Vagina (tissue), 2 donors: ENCODE data around the gene RAPGEF5.

Experiments used
- CTCF ChIP-seq, 3 experiments: fragments of 450-650 bp in 2 of 3; fragments of 200-600 bp in 1 of 3; sonication (generic) in 1 of 3; IDR thresholded peaks; one replicate each; pipeline ENCODE4 v1.5.1; 2017 to 2019; ENCODE audit warnings: antibody characterized with exemption in 3 of 3, mild to moderate bottlenecking in 2 of 3, moderate library complexity in 2 of 3
- POLR2AphosphoS5 ChIP-seq, 2 donors: sonication (generic); formaldehyde crosslinking; IDR thresholded peaks; one replicate each; pipeline ENCODE4 v1.9.0; 2017; ENCODE audit warnings: antibody characterized with exemption in 2 of 2, mild to moderate bottlenecking in 2 of 2, low read depth in 1 of 2; ENCODE audit not compliant: insufficient read depth in 1 of 2

GRCh38 chr7:22406715-22407114 is 49.8 kb upstream of the RAPGEF5 start:
- no peak for TF ChIP-seq CTCF (IDR thresholded peaks at IDR 0.05)
- TF ChIP-seq POLR2AphosphoS5 (IDR thresholded peaks at IDR 0.05; ENCODE audit: insufficient read depth in 1 of 2, low read depth in 1 of 2): no peak
